DOHH2 (cell line): ENCODE data around the gene VPS26A.

Experiments
- H3F3A ChIP-seq: fragments of 200-600 bp; sonication (generic), shearing (Covaris generic); 2 replicates; pipeline ENCODE4 v1.6.0; 2016; ENCODE audit warnings: antibody characterized with exemption, mild to moderate bottlenecking; ENCODE audit not compliant: control insufficient read depth, insufficient read depth
- H3K27ac ChIP-seq: fragments of 200-600 bp; sonication (generic); 2 replicates; pipeline ENCODE4 v1.5.1; 2014; ENCODE audit warnings: low read depth, mild to moderate bottlenecking, low read length, moderate library complexity
- H3K27me3 ChIP-seq: fragments of 200-600 bp; sonication (generic); 2 replicates; pipeline ENCODE4 v1.6.1; 2014; ENCODE audit warnings: mild to moderate bottlenecking, low read length, mixed read lengths; ENCODE audit not compliant: control insufficient read depth
- H3K36me3 ChIP-seq: fragments of 200-600 bp; sonication (generic); 2 replicates; pipeline ENCODE4 v1.6.1; 2014; ENCODE audit warnings: mild to moderate bottlenecking, low read length, moderate library complexity, mixed read lengths; ENCODE audit not compliant: control insufficient read depth
- H3K4me1 ChIP-seq: fragments of 200-600 bp; sonication (generic); 2 replicates; pipeline ENCODE4 v1.6.1; 2014; ENCODE audit warnings: mild to moderate bottlenecking, low read length, mixed read lengths; ENCODE audit not compliant: control insufficient read depth
- H3K4me2 ChIP-seq: fragments of 200-600 bp; sonication (generic); 2 replicates; pipeline ENCODE4 v1.6.0; 2014; ENCODE audit warnings: mild to moderate bottlenecking, low read length, moderate library complexity
- H3K4me3 ChIP-seq: fragments of 200-600 bp; sonication (generic); 2 replicates; pipeline ENCODE4 v1.5.1; 2014; ENCODE audit warnings: mild to moderate bottlenecking, low read length, mixed read lengths
- H3K79me2 ChIP-seq: fragments of 200-600 bp; sonication (generic); 2 replicates; pipeline ENCODE4 v1.6.1; 2014; ENCODE audit warnings: mild to moderate bottlenecking, low read length, mixed read lengths; ENCODE audit not compliant: control insufficient read depth
- H3K9me2 ChIP-seq: fragments of 200-600 bp; sonication (generic); replicated peaks from 2 replicates; pipeline ENCODE4 v1.6.1; 2014; ENCODE audit warnings: mild to moderate bottlenecking, low read length, mixed read lengths; ENCODE audit not compliant: control insufficient read depth
- H3K9me3 ChIP-seq: fragments of 200-600 bp; sonication (generic); 2 replicates; pipeline ENCODE4 v1.6.1; 2014; ENCODE audit warnings: antibody characterized with exemption, low read length, mixed read lengths; ENCODE audit not compliant: control insufficient read depth, insufficient read depth
- H4K20me1 ChIP-seq: fragments of 200-600 bp; sonication (generic); 2 replicates; pipeline ENCODE4 v1.6.0; 2014; ENCODE audit warnings: low read depth, mild to moderate bottlenecking, antibody characterized with exemption, low read length, moderate library complexity; ENCODE audit not compliant: control insufficient read depth, insufficient read depth
- EZH2phosphoT487 ChIP-seq: fragments of 200-600 bp; sonication (generic); IDR thresholded peaks from 2 replicates; pipeline ENCODE4 v1.6.1; 2017; ENCODE audit warnings: borderline replicate concordance, mild to moderate bottlenecking, antibody characterized with exemption, low read length, moderate library complexity, mixed read lengths
- TF ChIP-seq, protein P1 (sequence below): fragments of 200-600 bp; sonication (generic); IDR thresholded peaks from one replicate; pipeline ENCODE4 v1.5.1; 2014; ENCODE audit warnings: antibody characterized with exemption, mild to moderate bottlenecking, low read depth, low read length; ENCODE audit not compliant: poor library complexity, severe bottlenecking

The VPS26A gene

DNA sequence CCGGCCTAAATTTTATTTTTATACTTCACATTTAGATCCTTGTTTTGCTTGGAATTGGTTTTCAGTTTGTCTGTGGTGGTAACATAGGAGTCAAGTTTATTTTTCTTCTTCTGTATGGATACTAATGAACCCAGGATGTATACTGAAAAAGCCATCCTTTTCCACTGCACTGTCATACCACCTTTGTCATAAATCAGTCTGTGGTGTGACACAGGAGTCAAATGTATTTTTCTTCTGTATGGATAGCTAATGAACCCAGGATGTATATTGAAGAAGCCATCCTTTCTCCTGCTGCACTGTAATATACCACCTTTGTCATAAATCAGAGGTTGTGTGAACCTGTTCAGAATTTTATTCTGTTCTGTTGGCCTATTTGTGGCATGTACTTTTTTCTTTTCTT, 21.4 kb downstream of the VPS26A start:
- Histone ChIP-seq H3K79me2 (peaks cover 50% of the 10 kb centered on the region), H4K20me1 (peaks cover 3% of the 10 kb centered on the region; the same call in 1 of the 2 replicates), H3F3A (no peaks in the 10 kb centered on the region), H3K4me3 (no peak overlapping the region), H3K9me3 (no peaks in the 10 kb centered on the region), H3K9me2 (no peaks in the 10 kb centered on the region), H3K36me3 (no peaks in the 10 kb centered on the region), H3K4me2 (no peak overlapping the region), H3K27ac (no peak overlapping the region), H3K27me3 (no peaks in the 10 kb centered on the region), H3K4me1 (no peaks in the 10 kb centered on the region; the same call in 1 of the 2 replicates)
- no peak for TF ChIP-seq EZH2phosphoT487
- TF ChIP-seq, protein P1, sequence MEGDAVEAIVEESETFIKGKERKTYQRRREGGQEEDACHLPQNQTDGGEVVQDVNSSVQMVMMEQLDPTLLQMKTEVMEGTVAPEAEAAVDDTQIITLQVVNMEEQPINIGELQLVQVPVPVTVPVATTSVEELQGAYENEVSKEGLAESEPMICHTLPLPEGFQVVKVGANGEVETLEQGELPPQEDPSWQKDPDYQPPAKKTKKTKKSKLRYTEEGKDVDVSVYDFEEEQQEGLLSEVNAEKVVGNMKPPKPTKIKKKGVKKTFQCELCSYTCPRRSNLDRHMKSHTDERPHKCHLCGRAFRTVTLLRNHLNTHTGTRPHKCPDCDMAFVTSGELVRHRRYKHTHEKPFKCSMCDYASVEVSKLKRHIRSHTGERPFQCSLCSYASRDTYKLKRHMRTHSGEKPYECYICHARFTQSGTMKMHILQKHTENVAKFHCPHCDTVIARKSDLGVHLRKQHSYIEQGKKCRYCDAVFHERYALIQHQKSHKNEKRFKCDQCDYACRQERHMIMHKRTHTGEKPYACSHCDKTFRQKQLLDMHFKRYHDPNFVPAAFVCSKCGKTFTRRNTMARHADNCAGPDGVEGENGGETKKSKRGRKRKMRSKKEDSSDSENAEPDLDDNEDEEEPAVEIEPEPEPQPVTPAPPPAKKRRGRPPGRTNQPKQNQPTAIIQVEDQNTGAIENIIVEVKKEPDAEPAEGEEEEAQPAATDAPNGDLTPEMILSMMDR: no peak

DNA sequence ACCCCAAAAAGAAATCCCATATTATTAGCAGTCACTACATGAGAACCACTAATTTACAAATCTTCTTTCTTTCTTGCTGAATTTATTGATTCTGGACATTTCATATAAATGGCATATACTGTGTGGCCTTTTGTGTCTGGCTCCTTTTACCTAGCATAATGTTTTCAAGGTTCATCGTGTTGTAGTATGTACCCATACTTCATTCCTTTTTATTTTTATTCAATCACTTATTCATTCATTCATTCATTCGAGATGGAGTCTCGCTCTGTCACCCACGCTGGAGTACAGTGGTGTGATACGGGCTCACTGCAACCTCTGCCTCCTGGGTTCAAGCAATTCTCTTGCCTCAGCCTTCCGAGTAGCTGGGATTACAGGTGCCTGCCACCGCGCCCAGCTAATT, 21.9 kb downstream of the VPS26A start:
- peaks cover 3% of the 10 kb centered on the region; the same call in 1 of the 2 replicates for H4K20me1 ChIP-seq
- H3K27me3 ChIP-seq: no peaks in the 10 kb centered on the region
- H3K9me2 ChIP-seq: no peaks in the 10 kb centered on the region
- H3K36me3 ChIP-seq: no peaks in the 10 kb centered on the region
- H3K4me2 ChIP-seq: no peak overlapping the region
- H3K4me3 ChIP-seq: no peak overlapping the region
- TF ChIP-seq, protein P1: no peak
- TF ChIP-seq EZH2phosphoT487: no peak
- no peaks in the 10 kb centered on the region for H3K9me3 ChIP-seq
- no peaks in the 10 kb centered on the region for H3F3A ChIP-seq
- H3K79me2 ChIP-seq: peaks cover 46% of the 10 kb centered on the region
- no peak overlapping the region for H3K27ac ChIP-seq
- no peaks in the 10 kb centered on the region; the same call in 1 of the 2 replicates for H3K4me1 ChIP-seq

DNA sequence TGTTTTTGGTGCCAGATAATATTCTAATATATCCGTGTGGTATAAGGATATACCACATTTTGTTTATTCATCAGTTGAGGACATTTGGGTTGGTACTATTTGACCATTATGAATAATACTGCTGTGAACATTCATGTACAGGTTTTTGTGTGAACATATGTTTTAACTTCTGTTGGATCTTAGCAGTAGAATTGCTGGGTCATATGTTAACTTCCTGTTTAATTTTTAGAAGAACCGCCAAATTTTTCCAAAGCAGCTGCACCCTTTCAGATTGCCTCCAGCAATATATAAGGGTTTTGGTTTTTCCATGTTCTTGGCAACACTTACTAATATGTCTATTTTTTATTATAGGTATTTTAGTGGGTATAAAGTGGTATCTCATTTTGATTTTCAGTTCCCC, 22.8 kb downstream of the VPS26A start:
- H3F3A ChIP-seq: no peaks in the 10 kb centered on the region
- peaks cover 3% of the 10 kb centered on the region; the same call in 1 of the 2 replicates for H4K20me1 ChIP-seq
- no peak overlapping the region for H3K27ac ChIP-seq
- peaks cover 41% of the 10 kb centered on the region for H3K79me2 ChIP-seq
- H3K9me2 ChIP-seq: no peaks in the 10 kb centered on the region
- H3K4me2 ChIP-seq: no peak overlapping the region
- no peak for TF ChIP-seq EZH2phosphoT487
- TF ChIP-seq, protein P1: no peak
- H3K4me1 ChIP-seq: no peaks in the 10 kb centered on the region; the same call in 1 of the 2 replicates
- no peaks in the 10 kb centered on the region for H3K27me3 ChIP-seq
- H3K9me3 ChIP-seq: no peaks in the 10 kb centered on the region
- H3K36me3 ChIP-seq: no peaks in the 10 kb centered on the region
- no peak overlapping the region for H3K4me3 ChIP-seq
